GM12864 (cell line): ENCODE data around the gene NIN.

Experiments
- DNase-seq: peaks from one replicate; pipeline ENCODE4 v3.0.0-alpha.2; 2011; ENCODE audit warnings: low read depth
- H3K4me3 ChIP-seq: 2 replicates; pipeline ENCODE4 v1.5.1; 2011; ENCODE audit warnings: mild to moderate bottlenecking, low read depth, low read length, control low read depth
- TF ChIP-seq, protein P1 (sequence below): IDR thresholded peaks from 2 replicates; pipeline ENCODE4 v1.5.1; 2011; ENCODE audit warnings: low read depth, mild to moderate bottlenecking, moderate library complexity, low read length, control low read depth, inconsistent platforms; ENCODE audit errors: missing control alignments

NIN gene

DNA sequence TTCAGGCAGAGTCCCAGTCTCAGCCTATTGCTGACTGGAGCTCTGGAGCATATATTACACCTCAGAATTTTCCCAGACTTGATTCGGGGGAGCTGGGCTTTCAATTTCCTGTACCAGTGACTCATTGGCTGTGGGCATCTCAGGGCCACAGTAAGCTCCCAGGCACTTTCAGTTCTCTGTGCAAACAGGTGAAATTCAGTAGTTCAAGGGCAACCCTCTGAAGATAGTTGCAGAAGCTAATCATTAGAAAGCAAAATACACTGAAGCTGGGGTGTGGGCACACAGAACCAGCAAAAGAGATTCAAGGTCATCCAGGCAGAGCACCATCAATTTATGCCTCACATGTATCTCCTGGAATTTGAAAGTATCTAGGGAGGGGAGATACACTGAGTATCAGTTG is 8.1 kb upstream of the NIN start:
- no peak for DNase-seq
- TF ChIP-seq, protein P1, sequence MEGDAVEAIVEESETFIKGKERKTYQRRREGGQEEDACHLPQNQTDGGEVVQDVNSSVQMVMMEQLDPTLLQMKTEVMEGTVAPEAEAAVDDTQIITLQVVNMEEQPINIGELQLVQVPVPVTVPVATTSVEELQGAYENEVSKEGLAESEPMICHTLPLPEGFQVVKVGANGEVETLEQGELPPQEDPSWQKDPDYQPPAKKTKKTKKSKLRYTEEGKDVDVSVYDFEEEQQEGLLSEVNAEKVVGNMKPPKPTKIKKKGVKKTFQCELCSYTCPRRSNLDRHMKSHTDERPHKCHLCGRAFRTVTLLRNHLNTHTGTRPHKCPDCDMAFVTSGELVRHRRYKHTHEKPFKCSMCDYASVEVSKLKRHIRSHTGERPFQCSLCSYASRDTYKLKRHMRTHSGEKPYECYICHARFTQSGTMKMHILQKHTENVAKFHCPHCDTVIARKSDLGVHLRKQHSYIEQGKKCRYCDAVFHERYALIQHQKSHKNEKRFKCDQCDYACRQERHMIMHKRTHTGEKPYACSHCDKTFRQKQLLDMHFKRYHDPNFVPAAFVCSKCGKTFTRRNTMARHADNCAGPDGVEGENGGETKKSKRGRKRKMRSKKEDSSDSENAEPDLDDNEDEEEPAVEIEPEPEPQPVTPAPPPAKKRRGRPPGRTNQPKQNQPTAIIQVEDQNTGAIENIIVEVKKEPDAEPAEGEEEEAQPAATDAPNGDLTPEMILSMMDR: no peak
- H3K4me3 ChIP-seq: no peak overlapping the region

- no peak for DNase-seq
- H3K4me3 ChIP-seq: no peak overlapping the region
- TF ChIP-seq, protein P1: no peak
Observed at GRCh38 chr14:50837850-50838470, 7.0 kb upstream of the NIN start.

DNA sequence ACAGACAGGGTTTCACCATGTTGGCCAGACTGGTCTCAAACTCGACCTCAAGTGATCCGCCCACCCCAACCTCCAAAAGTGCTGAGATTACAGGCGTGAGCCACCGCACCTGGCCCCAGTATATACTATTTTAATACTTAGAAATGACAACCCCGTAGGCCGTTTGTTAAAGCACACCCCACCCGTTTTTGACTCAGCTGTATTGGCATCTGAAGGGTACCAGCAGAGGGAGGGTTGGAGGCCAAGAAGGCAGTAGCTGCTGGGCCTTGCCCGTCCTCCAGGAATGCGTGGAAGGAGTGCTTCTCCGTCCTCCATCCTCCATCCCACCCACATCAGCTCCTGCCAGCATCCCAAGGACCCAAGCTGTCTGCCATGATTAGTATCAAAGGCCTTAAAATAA is 6.3 kb upstream of the NIN start:
- TF ChIP-seq, protein P1: no peak

GRCh38 chr14:50836515-50836914 is 5.6 kb upstream of the NIN start:
- DNase-seq: no peak
- TF ChIP-seq, protein P1: no peak
- no peak overlapping the region for H3K4me3 ChIP-seq

More for the DNA sequence above, 6.3 kb upstream of the NIN start:
- H3K4me3 ChIP-seq: no peak overlapping the region
- no peak for DNase-seq

DNA sequence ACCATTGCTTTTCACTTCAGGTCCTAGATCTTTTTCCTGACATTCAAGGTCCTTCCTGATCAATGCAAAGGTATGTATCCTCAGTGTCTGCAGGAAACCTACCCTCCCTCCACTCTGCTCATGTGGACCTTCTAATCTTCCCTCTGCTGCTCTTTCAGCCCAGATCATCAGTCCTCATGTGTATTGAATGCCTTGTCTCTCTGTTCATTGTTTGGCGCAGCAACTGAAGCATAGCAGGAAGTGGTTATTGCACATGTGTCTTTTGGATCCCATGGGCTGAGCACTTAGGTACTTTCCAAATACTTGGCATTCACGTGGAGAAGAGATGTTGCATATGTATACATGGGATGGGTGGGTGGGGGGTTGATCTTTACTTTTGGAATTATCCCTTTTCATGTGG is 4.3 kb upstream of the NIN start:
- no peak for DNase-seq
- TF ChIP-seq, protein P1: no peak
- H3K4me3 ChIP-seq: no peak overlapping the region

GRCh38 chr14:50834802-50835276 is 3.9 kb upstream of the NIN start:
- TF ChIP-seq, protein P1: no peak
- no peak overlapping the region for H3K4me3 ChIP-seq
- no peak for DNase-seq

DNA sequence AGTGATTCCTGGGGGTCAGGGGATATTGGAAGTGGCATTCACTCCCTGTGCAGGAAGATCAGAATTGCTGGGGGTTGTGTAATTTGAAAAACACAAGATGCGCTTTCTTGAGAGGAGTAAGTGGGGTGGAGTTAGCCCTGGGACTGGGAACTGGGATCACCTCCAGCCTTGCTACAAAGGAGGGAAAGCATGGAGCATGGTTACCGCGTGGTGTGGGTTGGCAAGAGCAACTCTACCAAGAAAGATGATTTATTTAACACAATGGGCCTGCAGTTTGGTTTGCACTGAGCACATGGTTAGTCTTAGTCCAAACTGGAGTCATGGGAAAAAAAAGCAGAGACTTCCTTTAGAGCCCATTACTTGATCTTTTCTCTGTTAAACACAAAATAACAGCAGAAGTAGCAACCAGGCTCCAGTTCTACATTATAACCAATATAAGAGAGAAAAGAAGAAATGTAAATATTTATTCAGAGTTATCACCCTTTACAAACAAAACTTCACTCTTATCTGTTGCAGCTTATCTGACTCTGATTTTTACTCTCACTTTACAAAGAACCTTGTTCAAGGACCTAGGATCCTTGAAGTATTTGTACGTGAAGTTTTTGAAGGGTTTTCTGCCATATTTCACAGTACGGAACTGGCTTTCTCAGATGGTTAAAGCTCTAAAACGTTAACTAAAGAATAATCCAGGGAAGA is 2.1 kb upstream of the NIN start:
- TF ChIP-seq, protein P1: no peak
- DNase-seq: no peak
- no peak overlapping the region for H3K4me3 ChIP-seq
